BE2C (cell line): ENCODE results near the gene MMP24OS.
"Not testable (repeated sequence)": the region's sequence is repeated elsewhere in the genome, so short reads cannot be mapped to it uniquely, and the experiment has no call there.

Experiments
- DNase-seq: peaks from one replicate; pipeline ENCODE4 v3.0.0-alpha.2; 2020
- H3K27me3 ChIP-seq: fragments of 250-450 bp; sonication (Bioruptor Pico); 2 replicates; pipeline ENCODE4 v1.5.1; 2020; ENCODE audit warnings: mild to moderate bottlenecking
- H3K36me3 ChIP-seq: fragments of 250-450 bp; sonication (Bioruptor Pico); 2 replicates; pipeline ENCODE4 v1.5.1; 2020; ENCODE audit warnings: mild to moderate bottlenecking
- H3K4me1 ChIP-seq: fragments of 250-450 bp; sonication (Bioruptor Pico); 2 replicates; pipeline ENCODE4 v1.5.1; 2020
- H3K4me3 ChIP-seq: 2 replicates; pipeline ENCODE4 v1.5.1; 2011; ENCODE audit warnings: low read depth, low read length
- H3K9me3 ChIP-seq: fragments of 250-450 bp; sonication (Bioruptor Pico); 2 replicates; pipeline ENCODE4 v1.5.1; 2020
- TF ChIP-seq, protein P1 (sequence below): IDR thresholded peaks from 2 replicates; pipeline ENCODE4 v1.5.1; 2012; ENCODE audit warnings: mild to moderate bottlenecking, low read depth, low read length

Gene MMP24OS

DNA sequence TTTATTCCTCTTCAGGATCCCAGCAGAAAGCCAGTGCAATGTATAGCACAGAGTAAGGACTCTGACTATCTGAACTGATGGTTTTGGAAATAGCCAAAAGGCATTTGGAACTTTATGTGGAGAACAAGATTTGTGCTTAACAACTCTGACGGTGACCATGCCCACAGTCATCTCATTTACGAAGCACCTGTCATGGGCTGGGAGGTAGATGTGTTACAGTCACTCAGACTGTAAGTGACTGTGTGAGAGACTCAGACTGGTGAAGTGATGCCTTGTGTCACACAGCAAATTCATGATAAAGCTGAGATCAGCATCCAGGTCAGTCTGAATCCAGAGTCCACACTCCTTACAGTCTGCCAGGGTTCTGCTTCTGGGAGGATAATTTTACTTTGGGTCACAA, 38.2 kb upstream of the MMP24OS start:
- H3K27me3 ChIP-seq, result no peaks in the 10 kb centered on the region

DNA sequence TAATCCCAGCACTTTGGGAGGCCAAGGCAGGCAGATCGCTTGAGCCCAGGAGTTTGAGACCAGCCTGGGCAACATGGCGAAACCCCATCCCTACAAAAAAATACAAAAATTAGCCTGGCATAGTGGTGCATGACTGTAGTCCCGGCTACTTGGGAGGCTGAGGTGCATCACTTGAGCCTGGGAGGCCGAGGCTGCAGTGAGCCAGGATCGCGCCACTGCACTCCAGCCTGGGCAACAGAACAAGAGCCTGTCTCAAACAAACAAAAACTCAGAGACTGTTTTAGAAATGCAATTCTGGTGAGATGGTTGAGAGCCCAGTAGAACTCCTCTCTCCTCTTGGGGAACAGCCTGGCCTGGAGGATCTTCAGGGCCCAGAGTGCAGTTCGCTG, 37.7 kb upstream of the MMP24OS start:
- H3K36me3 ChIP-seq, H3K4me3 ChIP-seq, H3K9me3 ChIP-seq, H3K27me3 ChIP-seq, H3K4me1 ChIP-seq, DNase-seq: not testable (repeated sequence)

More for the DNA sequence above, 38.2 kb upstream of the MMP24OS start:
- Histone ChIP-seq H3K4me1 (no peaks in the 10 kb centered on the region), H3K4me3 (no peak overlapping the region), H3K9me3 (no peaks in the 10 kb centered on the region), H3K36me3 (no peaks in the 10 kb centered on the region)
- TF ChIP-seq, protein P1, sequence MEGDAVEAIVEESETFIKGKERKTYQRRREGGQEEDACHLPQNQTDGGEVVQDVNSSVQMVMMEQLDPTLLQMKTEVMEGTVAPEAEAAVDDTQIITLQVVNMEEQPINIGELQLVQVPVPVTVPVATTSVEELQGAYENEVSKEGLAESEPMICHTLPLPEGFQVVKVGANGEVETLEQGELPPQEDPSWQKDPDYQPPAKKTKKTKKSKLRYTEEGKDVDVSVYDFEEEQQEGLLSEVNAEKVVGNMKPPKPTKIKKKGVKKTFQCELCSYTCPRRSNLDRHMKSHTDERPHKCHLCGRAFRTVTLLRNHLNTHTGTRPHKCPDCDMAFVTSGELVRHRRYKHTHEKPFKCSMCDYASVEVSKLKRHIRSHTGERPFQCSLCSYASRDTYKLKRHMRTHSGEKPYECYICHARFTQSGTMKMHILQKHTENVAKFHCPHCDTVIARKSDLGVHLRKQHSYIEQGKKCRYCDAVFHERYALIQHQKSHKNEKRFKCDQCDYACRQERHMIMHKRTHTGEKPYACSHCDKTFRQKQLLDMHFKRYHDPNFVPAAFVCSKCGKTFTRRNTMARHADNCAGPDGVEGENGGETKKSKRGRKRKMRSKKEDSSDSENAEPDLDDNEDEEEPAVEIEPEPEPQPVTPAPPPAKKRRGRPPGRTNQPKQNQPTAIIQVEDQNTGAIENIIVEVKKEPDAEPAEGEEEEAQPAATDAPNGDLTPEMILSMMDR, result no peak
- no peak for DNase-seq

DNA sequence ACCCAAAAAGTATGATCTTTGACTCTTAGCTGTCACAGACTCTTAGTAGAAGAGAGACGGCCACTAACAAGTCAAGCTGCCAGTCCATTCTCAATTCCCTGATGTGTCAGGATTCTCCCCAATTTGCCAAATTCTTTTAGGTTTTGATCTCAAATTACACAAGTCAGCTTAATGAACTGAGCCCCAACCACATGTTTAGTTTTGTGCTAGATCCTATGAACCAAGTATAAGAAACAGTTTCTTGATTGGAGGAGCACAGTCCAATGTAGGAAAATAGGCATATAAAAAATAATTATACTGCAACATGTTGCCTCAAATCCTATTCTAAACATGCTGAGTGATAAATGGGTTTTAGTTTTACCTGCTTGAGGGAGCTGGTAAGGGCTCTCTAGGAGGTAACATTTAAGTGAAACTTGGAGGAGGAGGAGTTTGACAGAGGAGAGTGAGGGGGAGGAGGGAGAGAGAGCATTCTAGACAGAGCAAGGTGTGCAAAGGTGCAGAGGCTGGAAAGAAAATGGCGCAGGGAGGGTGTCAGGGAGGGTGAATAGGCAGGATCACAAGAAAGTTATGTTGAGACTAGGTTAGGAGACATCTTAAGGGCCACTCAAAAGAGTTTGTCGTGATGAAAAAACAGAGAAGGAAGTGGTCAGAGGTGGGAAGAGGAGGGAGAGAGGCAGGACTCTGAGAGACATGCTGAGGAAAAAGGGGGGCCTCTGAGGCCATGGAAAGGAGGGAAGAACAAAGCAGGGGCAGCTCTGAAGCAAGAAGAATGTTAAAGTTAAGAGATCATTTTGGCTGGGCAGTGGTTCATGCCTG, 37.1 kb upstream of the MMP24OS start:
- Histone ChIP-seq H3K36me3 (no peaks in the 10 kb centered on the region), H3K9me3 (no peaks in the 10 kb centered on the region), H3K27me3 (no peaks in the 10 kb centered on the region), H3K4me3 (no peak overlapping the region), H3K4me1 (no peaks in the 10 kb centered on the region)
- DNase-seq, result no peak
- TF ChIP-seq, protein P1, result no peak

DNA sequence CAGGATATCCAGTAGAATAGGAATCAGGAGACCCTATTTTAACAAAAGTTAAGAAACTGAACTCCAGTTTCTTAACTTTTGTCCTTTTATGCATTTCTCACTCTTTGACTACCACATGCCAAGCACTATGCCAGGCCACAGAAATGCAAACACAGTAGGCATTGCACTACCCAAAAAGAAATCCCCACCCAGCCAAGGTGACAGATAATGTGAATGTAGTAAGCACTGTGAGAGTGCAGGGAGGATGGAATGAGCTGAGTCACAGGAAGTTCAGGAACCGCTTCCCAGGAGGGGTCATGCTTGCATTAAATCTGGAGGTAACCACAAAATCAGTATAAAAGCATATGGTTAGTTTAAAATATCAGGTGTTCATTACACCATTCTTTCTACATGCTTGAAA, 34.4 kb upstream of the MMP24OS start:
- Histone ChIP-seq H3K4me1 (no peaks in the 10 kb centered on the region), H3K36me3 (no peaks in the 10 kb centered on the region), H3K27me3 (no peaks in the 10 kb centered on the region), H3K9me3 (no peaks in the 10 kb centered on the region), H3K4me3 (no peak overlapping the region)
- TF ChIP-seq, protein P1, result no peak
- no peak for DNase-seq

DNA sequence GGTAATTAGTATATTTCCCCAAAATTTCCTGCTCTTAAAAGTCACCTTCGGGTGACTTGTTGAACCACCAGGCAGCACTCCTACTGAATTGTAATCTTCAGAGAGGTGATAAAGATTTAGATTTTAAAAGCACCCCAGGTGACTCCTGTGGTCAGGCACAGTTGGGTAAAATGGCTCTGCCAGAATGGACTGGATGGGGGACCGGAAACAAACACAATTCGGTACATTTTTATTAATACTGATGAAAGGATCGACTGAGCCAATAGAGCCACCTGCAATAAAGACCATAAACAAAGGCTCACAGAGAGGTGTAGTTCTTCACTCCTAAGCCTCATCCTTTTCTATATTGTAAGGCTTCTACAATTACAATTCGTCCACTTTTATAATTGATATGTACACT, 33.9 kb upstream of the MMP24OS start:
- no peak for DNase-seq
- Histone ChIP-seq H3K4me3 (no peak overlapping the region), H3K4me1 (no peaks in the 10 kb centered on the region)

DNA sequence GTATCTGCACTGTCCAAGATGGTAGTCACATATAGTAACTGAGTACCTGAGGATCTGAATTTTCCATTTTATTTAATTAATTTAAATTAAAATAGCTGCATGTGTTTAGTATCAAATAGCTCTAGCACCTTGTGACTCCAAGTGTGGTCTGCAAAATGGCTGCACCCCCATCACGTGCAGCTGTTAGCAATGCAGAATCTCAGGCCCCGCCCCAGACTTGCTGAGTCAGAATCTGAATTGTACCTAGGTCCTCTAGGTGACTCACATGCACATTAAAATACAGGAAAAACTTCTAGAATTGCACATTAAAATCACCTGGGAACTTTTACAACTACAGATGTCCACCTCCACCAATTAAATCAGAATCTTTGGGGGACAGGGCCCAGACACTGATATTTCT, 33.5 kb upstream of the MMP24OS start:
- no peaks in the 10 kb centered on the region for H3K36me3 ChIP-seq
- TF ChIP-seq, protein P1, result no peak
- no peaks in the 10 kb centered on the region for H3K27me3 ChIP-seq
- H3K4me3 ChIP-seq, result no peak overlapping the region
- no peaks in the 10 kb centered on the region for H3K9me3 ChIP-seq
- H3K4me1 ChIP-seq, result no peaks in the 10 kb centered on the region
- no peak for DNase-seq

More for the DNA sequence above, 33.9 kb upstream of the MMP24OS start:
- H3K9me3 ChIP-seq, result no peaks in the 10 kb centered on the region
- no peaks in the 10 kb centered on the region for H3K36me3 ChIP-seq
- no peaks in the 10 kb centered on the region for H3K27me3 ChIP-seq
- TF ChIP-seq, protein P1, result no peak
